Fibroblast of lung (primary cell): ENCODE measurements around the gene PXDN.

Experiments
- EZH2 ChIP-seq: IDR thresholded peaks from 2 replicates; pipeline ENCODE4 v1.5.1; 2012; ENCODE audit warnings: low read length, control low read depth, mild to moderate bottlenecking; ENCODE audit errors: missing control alignments
- TF ChIP-seq, protein P1 (sequence below), 2 donors: IDR thresholded peaks in 1 of 2; conservative IDR thresholded peaks in 1 of 2; 1 replicate in 1 of 2; 2 replicates in 1 of 2; pipeline ENCODE4 v1.5.1; 2011 to 2012; ENCODE audit warnings: low read length in 2 of 2, control low read depth in 1 of 2, inconsistent platforms in 1 of 2, low read depth in 1 of 2, mild to moderate bottlenecking in 1 of 2

DNA sequence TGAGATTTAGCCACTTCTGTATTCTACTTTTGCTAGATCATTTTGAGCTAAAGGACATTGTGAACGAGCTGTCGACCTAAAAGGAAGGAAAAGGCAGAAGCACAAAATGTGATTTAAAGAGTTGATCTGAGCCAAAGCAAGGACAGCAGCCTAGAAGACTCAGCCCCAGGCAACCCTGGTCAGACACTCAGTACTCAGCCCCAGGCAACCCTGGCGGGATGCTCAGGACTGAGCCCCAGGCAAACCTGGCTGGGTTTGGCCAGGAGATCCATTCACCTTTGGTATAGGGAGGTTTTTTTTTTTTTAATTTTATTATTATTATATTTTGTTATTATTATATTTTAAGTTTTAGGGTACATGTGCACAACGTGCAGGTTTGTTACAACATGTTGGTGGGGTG is 34.3 kb upstream of the PXDN start:
- TF ChIP-seq, protein P1, sequence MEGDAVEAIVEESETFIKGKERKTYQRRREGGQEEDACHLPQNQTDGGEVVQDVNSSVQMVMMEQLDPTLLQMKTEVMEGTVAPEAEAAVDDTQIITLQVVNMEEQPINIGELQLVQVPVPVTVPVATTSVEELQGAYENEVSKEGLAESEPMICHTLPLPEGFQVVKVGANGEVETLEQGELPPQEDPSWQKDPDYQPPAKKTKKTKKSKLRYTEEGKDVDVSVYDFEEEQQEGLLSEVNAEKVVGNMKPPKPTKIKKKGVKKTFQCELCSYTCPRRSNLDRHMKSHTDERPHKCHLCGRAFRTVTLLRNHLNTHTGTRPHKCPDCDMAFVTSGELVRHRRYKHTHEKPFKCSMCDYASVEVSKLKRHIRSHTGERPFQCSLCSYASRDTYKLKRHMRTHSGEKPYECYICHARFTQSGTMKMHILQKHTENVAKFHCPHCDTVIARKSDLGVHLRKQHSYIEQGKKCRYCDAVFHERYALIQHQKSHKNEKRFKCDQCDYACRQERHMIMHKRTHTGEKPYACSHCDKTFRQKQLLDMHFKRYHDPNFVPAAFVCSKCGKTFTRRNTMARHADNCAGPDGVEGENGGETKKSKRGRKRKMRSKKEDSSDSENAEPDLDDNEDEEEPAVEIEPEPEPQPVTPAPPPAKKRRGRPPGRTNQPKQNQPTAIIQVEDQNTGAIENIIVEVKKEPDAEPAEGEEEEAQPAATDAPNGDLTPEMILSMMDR (conservative IDR thresholded peaks at IDR 0.05 in 1 of 2, IDR thresholded peaks at IDR 0.05 in 1 of 2; ENCODE audit: low read depth in 1 of 2, low read length in 2 of 2): no peak
- TF ChIP-seq EZH2: no peak
